GM18951 (cell line): ENCODE data around the gene PTPRN2.

Source experiments
- POLR2A ChIP-seq: IDR thresholded peaks from 4 replicates; pipeline ENCODE4 v1.6.1; 2011; ENCODE audit warnings: mild to moderate bottlenecking; ENCODE audit not compliant: insufficient read length, insufficient read depth; ENCODE audit errors: extremely low read depth
- in situ Hi-C: fragments of 300-500 bp; cut with MboI; formaldehyde crosslinking; loops from one replicate; pipeline ENCODE4 v1.12.0; 2022; ENCODE audit warnings: low sequenced_read_pairs, mixed read lengths, inconsistent platforms; ENCODE audit not compliant: unreplicated experiment

PTPRN2 gene

DNA sequence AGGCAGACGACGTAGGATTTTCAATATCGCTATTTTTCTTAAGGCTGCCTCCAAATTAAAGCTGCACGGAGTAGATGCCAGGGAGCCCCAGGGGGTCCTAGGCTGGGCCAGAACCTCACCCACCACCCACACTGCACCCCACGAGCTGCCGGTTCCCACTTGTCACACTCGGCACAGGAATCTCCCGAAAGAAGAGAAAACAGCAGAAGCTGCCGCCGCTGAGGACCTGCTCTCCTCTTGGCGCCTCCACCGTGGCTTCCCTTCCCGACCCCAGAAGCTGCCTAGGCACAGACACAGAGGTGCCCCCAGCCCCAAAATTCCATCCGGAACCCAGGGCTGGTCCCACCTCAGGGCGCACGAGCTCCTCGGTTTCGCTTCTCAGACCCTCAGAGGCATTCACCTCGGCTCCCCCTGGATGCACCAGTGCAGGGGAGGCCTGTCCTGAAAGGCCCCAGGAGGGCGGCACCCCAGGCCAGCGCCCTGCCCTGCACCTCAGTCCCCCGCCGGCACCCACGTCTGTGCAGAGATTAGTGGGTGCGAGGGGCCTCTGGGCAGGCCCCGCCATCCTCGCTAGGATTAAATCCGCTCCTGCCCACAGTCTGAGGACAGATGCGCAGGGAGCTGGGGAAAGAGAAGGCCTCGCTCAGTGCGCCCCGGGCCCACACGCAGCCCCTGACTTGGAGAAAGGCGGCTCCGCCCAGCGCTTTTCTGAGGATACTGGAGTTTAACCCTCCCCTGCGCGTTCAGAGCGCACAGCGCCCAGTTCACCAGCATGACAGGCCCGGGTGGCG is 99.2 kb downstream of the PTPRN2 start:
- in situ Hi-C loops: no loop called here

GRCh38 chr7:158487631-158488151 is 99.9 kb downstream of the PTPRN2 start:
- no peak for TF ChIP-seq POLR2A
- in situ Hi-C loops: no loop called here

More for the DNA sequence above, 99.2 kb downstream of the PTPRN2 start:
- TF ChIP-seq POLR2A: no peak

DNA sequence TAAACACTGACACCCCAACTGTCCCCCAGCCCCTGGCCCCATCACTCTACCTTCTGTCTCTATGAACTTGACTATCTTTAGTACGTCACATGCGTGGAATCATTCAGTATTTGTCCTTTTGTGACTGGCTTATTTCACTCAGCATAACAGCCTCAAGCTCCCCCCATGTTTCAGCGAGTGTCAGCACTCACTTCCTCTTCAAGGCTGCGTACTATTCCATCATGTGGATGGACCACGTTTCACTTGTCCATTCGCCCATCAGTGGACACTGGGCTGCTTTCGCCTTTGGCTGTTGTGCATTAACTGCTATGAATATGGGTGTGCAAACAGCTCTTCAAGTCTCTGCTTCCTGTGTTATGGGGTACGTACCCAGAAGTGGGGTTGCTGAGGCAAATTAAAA is 100.7 kb downstream of the PTPRN2 start:
- in situ Hi-C loops: no loop called here
- no peak for TF ChIP-seq POLR2A

- TF ChIP-seq POLR2A: no peak
- in situ Hi-C loops: no loop called here
Observed at GRCh38 chr7:158484801-158485531, 102.7 kb downstream of the PTPRN2 start.

DNA sequence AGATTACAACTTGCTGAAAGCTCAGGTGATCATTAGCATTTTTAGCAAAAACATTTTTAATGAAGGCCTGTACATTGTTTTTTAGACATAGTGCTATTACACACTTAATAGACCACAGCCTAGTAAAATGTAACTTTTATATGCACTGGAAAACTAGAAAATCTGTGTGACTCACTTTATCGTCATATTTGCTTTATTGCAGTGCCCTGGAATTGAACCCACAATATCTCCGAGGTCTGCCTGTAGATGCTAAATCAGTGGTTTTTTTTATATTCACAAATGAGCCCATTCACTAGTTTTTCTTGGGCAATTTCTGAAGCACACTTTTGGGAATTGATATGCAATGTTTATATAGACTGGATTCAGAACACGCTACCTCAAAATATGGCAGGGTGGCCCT is 105.1 kb downstream of the PTPRN2 start:
- no peak for TF ChIP-seq POLR2A
- in situ Hi-C loops: no loop called here

DNA sequence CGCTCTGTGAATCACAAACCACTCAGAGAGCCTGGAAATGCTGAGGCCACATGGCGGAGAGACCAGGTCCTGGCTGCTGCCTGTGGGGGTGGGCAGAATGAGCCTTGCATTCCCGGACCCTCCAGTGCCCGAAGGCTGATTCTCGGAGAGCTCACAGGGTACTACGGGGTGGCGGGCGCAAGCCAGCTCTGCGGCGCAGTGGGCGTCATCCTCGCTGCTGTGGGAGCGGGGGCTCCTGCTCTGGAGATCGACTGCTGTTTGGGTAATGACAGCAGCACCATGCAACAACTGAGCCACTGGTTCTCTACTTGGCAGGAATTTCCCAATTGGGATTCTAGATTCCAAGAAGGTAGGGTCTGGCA is 108.0 kb downstream of the PTPRN2 start:
- in situ Hi-C loops: no loop called here
- TF ChIP-seq POLR2A: no peak

DNA sequence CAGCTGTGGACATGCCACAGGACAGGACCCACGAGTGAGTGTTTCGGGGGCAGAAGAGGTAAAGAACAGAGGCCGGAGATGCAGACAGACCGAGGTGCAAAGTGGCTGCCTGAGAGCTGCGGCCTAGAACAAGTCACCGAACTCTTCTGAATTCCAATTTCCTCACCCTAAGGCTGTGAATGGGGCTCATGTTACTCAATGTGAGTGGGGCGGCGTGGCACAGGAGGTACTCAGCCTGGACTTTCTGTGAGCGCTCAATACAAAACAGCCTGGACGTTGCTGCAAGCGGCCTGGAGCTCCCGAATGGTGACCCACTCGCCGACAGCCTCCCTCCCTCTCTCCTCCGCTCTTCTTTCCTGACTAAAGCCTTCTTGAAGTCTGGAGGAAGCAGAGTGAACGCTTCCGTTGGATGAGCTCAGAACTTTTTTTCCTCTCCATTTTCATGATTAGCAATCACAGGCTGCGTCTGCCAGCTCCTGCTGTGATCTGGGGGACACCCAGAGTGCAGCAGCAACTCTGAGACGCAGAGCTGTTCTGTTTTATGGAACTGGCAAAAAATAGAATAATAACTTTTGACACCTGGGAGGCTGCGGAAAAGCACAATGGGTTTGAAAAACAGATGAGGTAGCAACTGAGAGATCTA is 108.5 kb downstream of the PTPRN2 start:
- in situ Hi-C loops: no loop called here
- no peak for TF ChIP-seq POLR2A

GRCh38 chr7:158477866-158478265 is 109.8 kb downstream of the PTPRN2 start:
- in situ Hi-C loops: no loop called here
- TF ChIP-seq POLR2A: no peak

DNA sequence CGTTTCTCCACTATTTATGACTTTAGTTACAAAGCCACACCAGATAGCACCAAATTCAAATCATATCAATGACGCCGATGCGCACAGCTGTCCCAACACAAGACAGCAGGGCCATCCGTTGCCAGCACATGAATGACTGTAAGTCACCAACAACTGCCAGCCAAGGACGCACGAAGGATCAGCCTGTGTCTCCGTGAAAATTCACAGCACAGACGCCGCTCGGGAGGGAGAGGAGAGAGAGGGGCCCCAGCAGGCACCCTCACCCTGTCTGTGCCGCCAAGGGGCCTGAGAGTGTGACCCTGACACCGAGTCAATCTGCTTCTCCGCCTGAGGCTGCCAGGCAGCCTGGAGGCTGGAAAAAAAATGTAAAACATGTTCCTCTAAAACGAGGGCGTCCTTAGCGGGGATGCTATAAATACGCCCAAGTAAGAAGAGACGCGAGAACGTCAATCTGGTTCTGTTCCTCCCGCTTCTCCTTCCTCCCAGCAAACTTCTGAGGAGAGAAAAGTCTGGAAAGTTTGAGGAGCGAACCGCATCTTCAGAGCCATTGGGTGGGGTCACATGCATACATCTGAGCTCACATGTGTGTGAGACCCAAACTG is 111.2 kb downstream of the PTPRN2 start:
- in situ Hi-C loops: no loop called here
- no peak for TF ChIP-seq POLR2A

DNA sequence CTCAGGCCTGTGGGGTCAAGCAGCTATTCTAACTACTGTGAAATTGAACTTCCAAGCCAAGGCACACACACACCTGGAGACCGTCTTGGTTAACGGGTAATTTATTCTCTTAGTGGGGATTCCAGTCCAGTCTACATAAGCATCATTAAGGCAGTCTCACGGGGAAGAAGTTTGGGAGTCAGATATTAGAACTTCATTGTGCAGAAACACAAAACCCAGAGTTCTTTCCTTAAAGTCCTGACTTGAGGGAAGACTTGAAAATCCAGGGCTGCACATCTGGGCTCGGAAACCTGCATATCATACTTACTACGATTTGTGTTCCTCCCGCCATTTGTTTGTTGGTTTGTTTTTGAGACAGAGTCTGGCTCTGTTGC is 112.0 kb downstream of the PTPRN2 start:
- no peak for TF ChIP-seq POLR2A
- in situ Hi-C loops: no loop called here

DNA sequence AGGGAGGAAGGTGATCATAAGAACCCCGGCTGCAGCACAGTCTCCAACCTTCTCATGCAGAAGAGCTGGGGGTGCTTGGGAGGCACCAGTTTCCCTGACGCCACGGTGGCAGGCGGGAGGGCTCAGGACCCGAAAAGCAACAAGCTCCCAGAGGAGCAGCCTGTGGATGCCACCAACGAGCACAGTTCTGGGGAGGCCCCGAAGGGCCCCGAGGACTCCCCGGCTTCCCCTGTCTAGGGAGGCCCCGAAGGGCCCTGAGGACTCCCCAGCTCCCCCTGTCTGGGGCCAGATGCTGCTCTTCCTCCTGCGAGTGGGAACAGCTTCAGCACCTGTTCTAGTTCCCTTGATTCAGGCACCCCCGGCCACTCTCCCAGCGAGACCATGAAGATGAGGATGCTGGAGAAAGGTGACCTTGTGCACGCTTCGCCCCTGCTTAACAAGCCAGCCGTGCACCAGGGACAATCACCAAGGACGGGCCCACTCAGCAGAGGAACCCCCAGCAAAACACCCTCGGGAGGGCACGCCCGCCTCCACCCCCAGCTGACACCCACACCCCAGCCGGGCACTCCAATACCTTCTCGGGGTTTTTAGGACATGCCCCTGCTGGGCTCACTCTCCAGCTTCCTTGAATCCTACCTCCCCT is 112.5 kb downstream of the PTPRN2 start:
- no peak for TF ChIP-seq POLR2A
- in situ Hi-C loops: no loop called here

- in situ Hi-C loops: no loop called here
- TF ChIP-seq POLR2A: no peak
Observed at GRCh38 chr7:158474488-158474887, 113.1 kb downstream of the PTPRN2 start.

DNA sequence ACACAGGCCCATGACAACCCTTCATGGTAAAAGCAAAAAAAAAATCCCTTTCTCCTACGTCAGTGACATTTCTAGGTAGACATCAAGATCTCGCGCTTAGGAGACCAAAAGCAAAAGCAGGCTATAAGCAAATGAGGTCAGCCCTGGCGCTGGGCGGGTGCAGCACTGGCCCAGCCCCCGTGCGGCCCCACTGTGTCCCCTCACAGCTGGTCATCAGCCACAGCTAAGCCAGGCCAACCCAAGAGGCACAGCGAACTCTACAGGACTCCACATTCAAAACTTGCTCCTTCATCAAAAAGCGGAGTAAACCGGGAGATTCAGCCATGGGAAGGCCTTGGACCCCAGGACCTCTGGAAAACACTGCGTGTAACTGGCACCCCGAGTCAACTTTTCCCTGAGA is 113.7 kb downstream of the PTPRN2 start:
- in situ Hi-C loops: no loop called here
- no peak for TF ChIP-seq POLR2A

DNA sequence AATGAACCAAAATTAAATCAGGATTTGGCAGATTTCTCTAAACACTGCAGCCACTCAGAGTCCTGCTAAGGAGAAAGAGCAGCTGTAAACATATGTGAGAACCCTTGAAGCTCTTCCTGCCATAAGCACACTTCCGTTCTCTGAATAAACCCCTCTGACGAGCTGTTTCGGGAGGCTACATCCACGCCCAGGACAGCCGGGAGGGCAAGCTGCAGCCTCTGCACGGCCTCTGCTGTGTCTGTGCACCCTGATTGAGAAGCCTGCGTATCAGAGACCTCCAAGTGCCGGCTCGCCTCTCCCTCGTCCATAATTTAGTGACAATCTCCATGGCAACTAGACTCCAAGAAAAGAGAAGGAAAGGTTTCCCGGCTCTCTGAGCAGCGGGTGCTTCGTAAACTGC is 114.4 kb downstream of the PTPRN2 start:
- in situ Hi-C loops: no loop called here
- no peak for TF ChIP-seq POLR2A
